Measurements from ENCODE around the gene NSMF. TPM values are rescaled to one million over a fixed set of nuclear protein-coding genes. Genes with fewer than 3 reads are reported as not detected.

NSMF gene
- total RNA-seq, 1 experiment from 2014 or later = 52.7 TPM

DNA sequence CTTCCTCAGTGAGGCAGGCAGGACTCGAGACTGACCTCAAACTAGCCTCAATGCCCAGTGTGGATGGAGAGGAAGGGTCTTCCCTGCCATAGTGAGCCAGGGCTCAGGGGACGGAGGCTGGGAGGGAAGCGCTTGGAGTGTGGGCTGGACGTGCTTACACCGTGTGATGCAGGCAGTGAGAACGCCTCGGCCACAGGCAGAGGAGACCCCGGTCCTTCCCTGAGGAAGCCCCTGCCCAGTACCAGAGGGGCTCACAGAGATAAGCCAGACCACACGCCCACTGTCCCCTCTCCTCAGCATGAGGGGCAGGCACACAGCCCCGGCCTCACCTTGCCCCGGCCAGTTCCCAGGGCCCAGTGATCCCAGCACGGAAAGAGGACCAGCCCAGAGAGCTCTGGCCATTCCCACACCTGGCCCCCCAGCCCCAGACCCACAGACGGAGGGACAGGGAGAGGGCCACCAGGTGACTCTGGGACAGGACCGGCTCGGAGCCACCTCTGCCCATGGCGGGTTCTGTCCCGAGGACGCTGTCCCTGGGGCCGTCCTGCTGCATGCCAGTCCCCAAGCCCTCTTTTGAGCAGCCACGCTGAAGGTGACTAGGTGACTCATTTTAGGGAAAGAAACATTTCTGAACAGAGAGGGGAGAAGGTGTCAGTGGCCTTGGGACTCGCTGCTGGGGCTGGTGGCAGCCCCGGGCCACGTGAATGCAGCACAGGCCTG, 6.0 kb upstream of the NSMF start:
- intact Hi-C loops (cut with micrococcal nuclease; ENCODE audit: unreplicated experiment) = no loop called here
- H3K27ac ChIP-seq (ENCODE audit: low read depth, low read length, poor library complexity, severe bottlenecking) = no peak overlapping the region
- no peaks in the 10 kb centered on the region for H3K27me3 ChIP-seq (replicated peaks; ENCODE audit: insufficient read depth, low read depth, low read length, poor library complexity)
- no peak for DNase-seq (ENCODE audit: low spot score)
- no peaks in the 10 kb centered on the region for H3K4me1 ChIP-seq (ENCODE audit: insufficient read depth, low read length, poor library complexity, severe bottlenecking)
- H3K36me3 ChIP-seq (ENCODE audit: insufficient read depth, low read length, poor library complexity, severe bottlenecking) = no peaks in the 10 kb centered on the region
- TF ChIP-seq, protein P1, sequence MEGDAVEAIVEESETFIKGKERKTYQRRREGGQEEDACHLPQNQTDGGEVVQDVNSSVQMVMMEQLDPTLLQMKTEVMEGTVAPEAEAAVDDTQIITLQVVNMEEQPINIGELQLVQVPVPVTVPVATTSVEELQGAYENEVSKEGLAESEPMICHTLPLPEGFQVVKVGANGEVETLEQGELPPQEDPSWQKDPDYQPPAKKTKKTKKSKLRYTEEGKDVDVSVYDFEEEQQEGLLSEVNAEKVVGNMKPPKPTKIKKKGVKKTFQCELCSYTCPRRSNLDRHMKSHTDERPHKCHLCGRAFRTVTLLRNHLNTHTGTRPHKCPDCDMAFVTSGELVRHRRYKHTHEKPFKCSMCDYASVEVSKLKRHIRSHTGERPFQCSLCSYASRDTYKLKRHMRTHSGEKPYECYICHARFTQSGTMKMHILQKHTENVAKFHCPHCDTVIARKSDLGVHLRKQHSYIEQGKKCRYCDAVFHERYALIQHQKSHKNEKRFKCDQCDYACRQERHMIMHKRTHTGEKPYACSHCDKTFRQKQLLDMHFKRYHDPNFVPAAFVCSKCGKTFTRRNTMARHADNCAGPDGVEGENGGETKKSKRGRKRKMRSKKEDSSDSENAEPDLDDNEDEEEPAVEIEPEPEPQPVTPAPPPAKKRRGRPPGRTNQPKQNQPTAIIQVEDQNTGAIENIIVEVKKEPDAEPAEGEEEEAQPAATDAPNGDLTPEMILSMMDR (conservative IDR thresholded peaks at IDR 0.05; ENCODE audit: low read depth, low read length) = no peak
- TF ChIP-seq EZH2 (IDR thresholded peaks at IDR 0.05; ENCODE audit: borderline replicate concordance, low read depth, low read length, poor library complexity, severe bottlenecking) = no peak
- no TSS peak for BruUV-seq (replicated peaks)
- POLR2A ChIA-PET (ENCODE audit: low non-redundant PET) = no interaction called here
- CTCF ChIA-PET = no interaction called here
- H3K9me3 ChIP-seq (ENCODE audit: low read depth, low read length, poor library complexity, severe bottlenecking) = no peaks in the 10 kb centered on the region
- H3K4me3 ChIP-seq (ENCODE audit: low read depth, low read length, poor library complexity, severe bottlenecking) = no peak overlapping the region

DNA sequence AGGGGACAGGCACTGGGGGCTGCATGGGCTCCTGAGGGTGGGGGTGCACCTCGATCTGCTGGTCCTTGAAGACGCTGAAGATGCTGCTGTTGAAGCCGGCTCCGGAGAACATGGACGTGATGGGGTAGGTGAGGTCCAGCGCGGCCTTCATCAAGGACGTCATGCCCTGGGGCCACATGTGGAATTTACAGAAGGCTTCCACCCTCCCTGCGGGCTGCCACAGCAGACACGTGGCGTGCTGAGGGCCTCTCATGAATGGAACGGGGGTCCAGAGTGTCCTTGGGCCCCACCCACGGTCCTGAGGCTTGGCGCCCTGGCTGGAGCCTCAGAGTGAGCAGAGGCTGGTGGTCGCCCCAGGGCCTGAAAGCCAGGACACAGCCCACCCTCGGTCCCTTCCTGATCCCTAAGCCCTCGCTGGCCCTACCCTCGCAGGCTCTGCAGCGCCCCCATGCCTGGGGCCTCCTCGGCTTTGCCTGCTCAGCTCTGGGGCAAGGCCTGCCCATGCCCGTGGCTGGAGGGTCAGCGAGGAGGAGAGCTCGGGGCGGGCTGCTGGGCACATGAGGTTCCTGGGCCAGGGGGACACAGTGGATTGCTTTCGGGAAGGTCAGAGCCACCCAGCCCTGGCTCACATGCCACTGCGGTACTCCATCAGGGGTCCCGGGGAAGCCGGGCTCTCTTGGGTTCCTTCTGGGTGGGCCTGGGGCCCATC, 5.3 kb upstream of the NSMF start:
- no peak overlapping the region for H3K4me3 ChIP-seq (ENCODE audit: low read depth, low read length, poor library complexity, severe bottlenecking)
- TF ChIP-seq, protein P1 (conservative IDR thresholded peaks at IDR 0.05; ENCODE audit: low read depth, low read length) = no peak
- TF ChIP-seq EZH2 (IDR thresholded peaks at IDR 0.05; ENCODE audit: borderline replicate concordance, low read depth, low read length, poor library complexity, severe bottlenecking) = no peak
- no peak for DNase-seq (ENCODE audit: low spot score)
- intact Hi-C loops (cut with micrococcal nuclease; ENCODE audit: unreplicated experiment) = no loop called here
- ChIA-PET POLR2A (ENCODE audit: low non-redundant PET) (no interaction called here), CTCF (no interaction called here)
- peaks cover 6% of the 10 kb centered on the region for H3K4me1 ChIP-seq (ENCODE audit: insufficient read depth, low read length, poor library complexity, severe bottlenecking)
- H3K27me3 ChIP-seq (replicated peaks; ENCODE audit: insufficient read depth, low read depth, low read length, poor library complexity) = no peaks in the 10 kb centered on the region
- H3K36me3 ChIP-seq (ENCODE audit: insufficient read depth, low read length, poor library complexity, severe bottlenecking) = no peaks in the 10 kb centered on the region
- H3K27ac ChIP-seq (ENCODE audit: low read depth, low read length, poor library complexity, severe bottlenecking) = no peak overlapping the region
- no TSS peak for BruUV-seq (replicated peaks)
- no peaks in the 10 kb centered on the region for H3K9me3 ChIP-seq (ENCODE audit: low read depth, low read length, poor library complexity, severe bottlenecking)

DNA sequence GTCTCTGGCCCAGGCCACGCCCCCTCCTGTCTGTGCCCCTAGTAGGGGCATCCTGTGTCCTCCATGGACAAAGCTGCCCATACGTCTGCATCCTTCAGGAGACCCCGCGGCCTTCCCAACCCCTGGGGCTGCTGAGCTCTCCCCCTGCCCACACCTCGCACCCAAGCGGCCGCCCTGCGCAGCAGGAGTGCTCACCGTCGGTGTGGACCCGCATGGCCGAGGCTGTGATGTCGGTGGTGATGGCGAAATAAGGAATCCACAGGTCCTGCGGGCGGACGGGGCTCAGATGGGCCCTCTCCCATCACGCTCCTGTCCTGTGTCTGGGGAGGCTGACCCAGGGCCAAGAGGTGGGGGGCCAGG, 4.8 kb upstream of the NSMF start:
- no TSS peak for BruUV-seq (replicated peaks)
- CTCF ChIA-PET = no interaction called here
- TF ChIP-seq, protein P1 (conservative IDR thresholded peaks at IDR 0.05; ENCODE audit: low read depth, low read length) = no peak
- TF ChIP-seq EZH2 (IDR thresholded peaks at IDR 0.05; ENCODE audit: borderline replicate concordance, low read depth, low read length, poor library complexity, severe bottlenecking) = no peak
- H3K4me3 ChIP-seq (ENCODE audit: low read depth, low read length, poor library complexity, severe bottlenecking) = no peak overlapping the region
- peaks cover 8% of the 10 kb centered on the region for H3K4me1 ChIP-seq (ENCODE audit: insufficient read depth, low read length, poor library complexity, severe bottlenecking)
- no peak for DNase-seq (ENCODE audit: low spot score)
- POLR2A ChIA-PET (ENCODE audit: low non-redundant PET) = no interaction called here
- no peaks in the 10 kb centered on the region for H3K36me3 ChIP-seq (ENCODE audit: insufficient read depth, low read length, poor library complexity, severe bottlenecking)
- intact Hi-C loops (cut with micrococcal nuclease; ENCODE audit: unreplicated experiment) = no loop called here
- no peaks in the 10 kb centered on the region for H3K9me3 ChIP-seq (ENCODE audit: low read depth, low read length, poor library complexity, severe bottlenecking)
- no peak overlapping the region for H3K27ac ChIP-seq (ENCODE audit: low read depth, low read length, poor library complexity, severe bottlenecking)
- no peaks in the 10 kb centered on the region for H3K27me3 ChIP-seq (replicated peaks; ENCODE audit: insufficient read depth, low read depth, low read length, poor library complexity)
